Activated naive CD4-positive, alpha-beta T cell (primary cell): ENCODE results near the gene SEMA7A.

Experiments
- DNase-seq, 4 experiments: peaks; one replicate each; lab custom pipeline; 2025; lab: John Stamatoyannopoulos, UW

The SEMA7A gene

DNA sequence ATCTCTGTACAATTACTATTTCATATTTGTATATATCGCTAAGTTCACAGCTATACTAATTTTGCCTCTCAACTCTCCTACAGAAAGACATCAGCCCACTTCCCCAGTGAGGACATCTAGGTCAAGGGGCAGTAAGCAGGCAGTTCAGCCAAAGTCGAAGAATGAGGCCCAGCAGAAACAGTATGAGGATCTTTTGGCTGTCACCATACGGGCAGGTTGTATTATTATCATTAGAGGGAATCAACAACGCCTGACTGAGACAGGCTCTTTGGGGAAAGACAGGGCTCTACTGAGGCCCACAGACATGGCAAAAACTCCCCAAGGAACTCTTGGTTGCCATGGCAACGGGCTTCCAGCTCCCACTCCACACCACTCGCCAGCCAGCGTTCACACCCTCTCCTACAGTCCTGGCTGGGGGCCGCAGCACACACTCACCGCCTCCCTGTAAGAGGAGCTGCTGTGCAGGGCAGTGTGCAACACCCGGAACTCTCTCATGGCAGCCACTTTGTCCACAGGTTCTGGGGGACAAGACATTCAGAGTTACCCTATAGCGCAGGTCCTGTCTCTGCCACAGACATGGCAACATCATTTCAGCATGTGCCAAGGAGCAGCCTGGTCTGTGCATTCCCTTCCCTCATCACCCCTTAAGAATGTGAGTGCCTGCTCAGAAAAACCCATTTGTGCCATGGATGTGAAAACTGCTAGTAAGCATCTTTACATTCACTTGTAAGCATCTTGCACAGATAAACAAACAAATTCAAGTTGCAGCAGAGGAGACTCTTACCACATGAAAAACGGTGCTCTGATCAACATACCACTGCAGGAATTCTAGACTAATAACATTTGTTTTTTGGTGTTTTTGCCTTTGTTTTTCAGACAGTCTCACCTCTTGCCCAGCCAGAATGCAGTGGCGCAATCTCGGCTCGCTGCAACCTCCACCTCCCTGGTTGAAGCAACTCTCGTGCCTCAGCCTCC, 18.4 kb upstream of the SEMA7A start:
- DNase-seq, result no peak

DNA sequence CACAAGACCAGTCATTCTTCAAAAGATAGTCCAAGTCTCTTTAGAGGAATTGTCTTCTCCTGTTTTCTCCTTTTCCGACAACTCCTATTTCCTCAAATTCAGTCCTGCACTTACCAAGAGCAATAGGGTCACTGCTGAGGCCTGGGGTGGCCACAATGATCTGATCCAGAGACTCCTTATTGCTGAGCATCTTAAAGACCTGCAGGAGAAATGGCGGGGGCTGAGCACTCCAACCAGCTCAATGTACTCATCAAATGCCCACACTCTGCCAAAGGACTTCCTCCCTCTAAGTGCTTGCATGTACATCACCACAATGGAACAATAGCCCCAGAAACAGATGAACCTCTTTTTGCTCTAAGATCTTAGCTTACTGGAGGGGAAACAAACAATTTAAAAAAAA, 17.6 kb upstream of the SEMA7A start:
- DNase-seq, result no peak

GRCh38 chr15:74449643-74450205, 16.0 kb upstream of the SEMA7A start:
- no peak for DNase-seq

DNA sequence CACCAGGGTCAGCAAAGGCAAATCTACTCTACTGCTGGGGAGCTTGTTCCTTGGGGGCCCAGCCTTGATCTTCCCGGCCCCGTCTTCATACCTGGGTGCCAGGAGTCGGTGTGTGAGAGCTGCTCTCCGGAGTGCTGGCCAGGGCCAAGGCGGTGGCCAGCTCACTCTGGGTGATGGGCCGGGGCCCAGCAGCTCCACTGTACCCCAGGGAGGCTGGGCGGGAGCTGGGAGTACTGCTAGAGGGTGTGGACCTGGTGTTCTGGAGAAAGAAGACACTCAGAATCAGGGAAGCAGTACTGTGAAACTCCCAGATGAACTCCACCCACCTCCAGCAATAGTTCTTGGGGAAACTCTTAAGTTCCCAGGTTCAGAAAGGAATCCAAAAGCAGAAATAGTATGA, 15.3 kb upstream of the SEMA7A start:
- DNase-seq, result no peak

DNA sequence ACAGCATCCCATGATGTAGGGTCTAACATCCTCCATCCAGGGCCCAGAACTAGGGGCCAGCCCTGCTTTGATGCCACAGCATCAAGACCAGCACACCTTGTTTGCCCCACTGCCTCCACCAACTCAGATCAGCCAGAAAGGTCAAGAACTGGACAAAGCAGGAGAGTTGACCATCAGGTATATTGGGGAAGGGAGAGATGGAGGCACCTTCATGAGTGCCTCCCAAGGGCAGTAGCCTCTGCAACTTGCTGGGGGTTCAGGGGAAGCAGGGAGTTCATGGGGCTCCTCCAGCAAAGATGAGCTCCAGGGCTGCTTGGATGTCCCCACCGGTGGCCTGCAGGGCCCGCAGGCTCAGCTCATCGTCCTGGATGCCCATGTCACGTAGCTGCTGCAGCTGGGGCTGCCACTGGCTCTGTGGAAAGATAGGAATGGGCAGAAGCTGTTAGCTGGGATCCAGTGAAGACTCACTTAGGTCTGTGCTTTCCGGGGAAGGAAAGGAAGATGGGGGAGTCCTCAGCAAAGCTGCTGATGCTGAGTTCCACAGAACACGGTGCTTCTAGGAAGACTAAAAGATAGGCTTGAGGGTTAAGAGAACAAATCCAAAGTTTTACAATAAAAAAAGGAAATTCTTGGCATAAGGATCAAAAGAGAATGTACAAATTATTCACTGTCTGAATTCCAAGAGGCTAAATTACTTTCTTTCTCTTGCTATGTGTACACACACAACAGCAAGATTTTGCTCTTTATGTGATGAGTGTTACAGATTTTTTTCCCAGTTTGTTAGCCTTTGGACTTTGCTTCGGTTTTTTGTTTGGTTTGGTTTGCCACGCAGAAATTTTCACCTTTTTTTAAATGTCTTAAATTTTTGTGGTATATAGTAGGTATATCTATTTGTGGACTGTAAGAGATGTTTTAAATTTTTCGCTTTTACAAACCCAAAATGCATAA, 12.3 kb upstream of the SEMA7A start:
- no peak for DNase-seq

- no peak for DNase-seq
Measured at GRCh38 chr15:74444106-74445062, 10.6 kb upstream of the SEMA7A start.

GRCh38 chr15:74443100-74443909, 9.5 kb upstream of the SEMA7A start:
- no peak for DNase-seq

- DNase-seq, result no peak
Measured at GRCh38 chr15:74442604-74443003, 8.8 kb upstream of the SEMA7A start.

DNA sequence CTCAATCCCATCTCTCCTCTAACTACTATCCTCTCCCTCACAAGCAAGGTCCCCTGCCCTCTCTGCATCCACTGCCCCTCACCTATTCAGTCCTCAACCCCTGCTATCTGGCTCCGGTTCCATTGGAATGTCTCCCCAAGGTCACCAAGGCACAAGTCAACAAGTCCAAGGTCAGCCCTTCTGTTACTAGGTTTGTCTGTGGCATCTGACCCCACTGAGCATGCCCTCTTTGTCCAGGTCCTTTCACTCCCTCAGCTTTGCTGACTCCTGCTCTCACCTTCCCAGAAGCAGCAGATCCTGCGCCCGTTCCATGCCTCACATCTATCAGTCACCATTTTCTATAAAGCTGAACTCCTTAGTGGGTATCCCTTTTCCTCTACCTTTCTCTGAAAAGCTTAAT, 8.3 kb upstream of the SEMA7A start:
- DNase-seq, result no peak

- DNase-seq, result no peak
Measured at GRCh38 chr15:74441248-74441941, 7.6 kb upstream of the SEMA7A start.

- DNase-seq, result peak; percentile 25 to 68 (median 43)
Measured at GRCh38 chr15:74438721-74439316, 5.1 kb upstream of the SEMA7A start.

GRCh38 chr15:74438206-74438605, 4.4 kb upstream of the SEMA7A start:
- no peak for DNase-seq

GRCh38 chr15:74434263-74435136, 742 bp upstream of the SEMA7A start:
- DNase-seq, result no peak

- no peak for DNase-seq
Measured at GRCh38 chr15:74432968-74433591, 678 bp downstream of the SEMA7A start.

DNA sequence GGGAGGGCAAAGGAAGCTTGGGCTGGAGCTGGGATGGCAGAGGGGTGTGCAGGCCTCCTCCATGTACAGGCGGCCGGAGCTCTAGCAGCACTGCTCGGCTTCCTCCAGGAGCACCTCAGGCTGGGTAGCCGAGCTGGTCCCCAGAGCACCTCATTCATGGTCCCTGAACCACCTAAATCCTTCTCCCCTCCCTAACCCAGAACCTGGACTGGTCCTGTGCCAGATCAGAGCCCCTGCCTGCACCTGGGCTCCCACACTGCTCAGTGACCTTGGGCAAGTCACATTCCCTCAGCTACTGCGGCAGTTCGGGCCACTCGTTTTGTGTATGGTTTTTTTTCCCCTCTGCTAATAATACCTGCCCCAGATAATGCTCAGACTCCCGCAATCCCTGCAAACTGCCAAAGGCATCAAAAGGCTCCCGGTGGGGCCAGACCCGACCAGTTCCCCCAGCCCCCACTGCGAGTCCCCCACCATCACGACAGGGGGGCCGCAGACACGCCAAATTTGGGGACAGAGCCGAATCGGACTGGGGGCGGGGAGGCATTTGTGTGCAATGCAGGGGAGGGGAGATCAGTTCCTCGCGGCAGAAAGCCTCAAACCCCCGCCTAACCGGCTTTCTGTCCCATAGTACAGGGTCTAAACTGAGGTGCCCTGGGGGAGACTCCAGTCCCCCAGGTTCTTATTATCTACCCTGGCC, 1.3 kb downstream of the SEMA7A start:
- no peak for DNase-seq

GRCh38 chr15:74431645-74432044, 2.1 kb downstream of the SEMA7A start:
- DNase-seq, result no peak

- DNase-seq, result no peak
Measured at GRCh38 chr15:74431116-74431515, 2.6 kb downstream of the SEMA7A start.
